Caco-2 (cell line): Measurements from ENCODE around the gene CD200. TPM values are rescaled to one million over a fixed set of nuclear protein-coding genes. Genes with fewer than 3 reads are reported as not detected.

Source experiments
- BruUV-seq: library from RNA; stranded (reverse); fragments of 400-500 nt; replicated peaks from 2 replicates; lab custom pipeline; 2021; lab: Mats Ljungman, UMichigan
- CTCF ChIA-PET: fragments of 300-600 bp; sonication (Branson Sonifier 250); formaldehyde crosslinking; loops from one replicate; lab custom pipeline; 2022; ENCODE audit warnings: antibody characterized with exemption; lab: Charles Lee
- POLR2A ChIA-PET: fragments of 300-600 bp; sonication (Branson Sonifier 250); formaldehyde crosslinking; loops from one replicate; lab custom pipeline; 2022; ENCODE audit warnings: antibody characterized with exemption; lab: Charles Lee
- DNase-seq, 2 experiments: peaks; one replicate each; pipeline versions ENCODE4 v3.0.0 to v3.0.0-alpha.2; 2020 to 2022
- H3K27me3 ChIP-seq: replicated peaks from 2 replicates; pipeline ENCODE4 v1.6.0; 2011; ENCODE audit warnings: low read length; ENCODE audit not compliant: control insufficient read depth, insufficient read depth
- H3K36me3 ChIP-seq: 2 replicates; pipeline ENCODE4 v1.5.1; 2011; ENCODE audit warnings: low read length; ENCODE audit not compliant: control insufficient read depth, insufficient read depth
- H3K4me1 ChIP-seq: fragments of 250-450 bp; sonication (Bioruptor Pico); 2 replicates; pipeline ENCODE4 v1.5.1; 2020; ENCODE audit warnings: mild to moderate bottlenecking
- H3K4me3 ChIP-seq: 2 replicates; pipeline ENCODE4 v1.5.1; 2011; ENCODE audit warnings: low read depth, mild to moderate bottlenecking, control low read depth, low read length
- H3K9me3 ChIP-seq: fragments of 250-450 bp; sonication (Bioruptor Pico); 2 replicates; pipeline ENCODE4 v1.5.1; 2020; ENCODE audit warnings: mild to moderate bottlenecking, moderate library complexity
- H3K27ac Mint-ChIP-seq: one replicate; pipeline ENCODE4 v1.8.0; 2022; ENCODE audit warnings: mixed read lengths; ENCODE audit not compliant: unreplicated experiment
- H3K27me3 Mint-ChIP-seq: one replicate; pipeline ENCODE4 v1.8.0; 2022; ENCODE audit warnings: mixed read lengths; ENCODE audit not compliant: insufficient read depth, unreplicated experiment
- H3K36me3 Mint-ChIP-seq: one replicate; pipeline ENCODE4 v1.8.0; 2022; ENCODE audit warnings: mild to moderate bottlenecking, mixed read lengths; ENCODE audit not compliant: insufficient read depth, unreplicated experiment
- H3K4me1 Mint-ChIP-seq: one replicate; pipeline ENCODE4 v1.8.0; 2022; ENCODE audit warnings: low read depth, mixed read lengths; ENCODE audit not compliant: unreplicated experiment
- H3K4me3 Mint-ChIP-seq: one replicate; pipeline ENCODE4 v1.8.0; 2022; ENCODE audit warnings: mild to moderate bottlenecking, moderate library complexity, mixed read lengths; ENCODE audit not compliant: unreplicated experiment
- H3K9me3 Mint-ChIP-seq: one replicate; pipeline ENCODE4 v1.8.0; 2022; ENCODE audit warnings: mixed read lengths; ENCODE audit not compliant: unreplicated experiment
- CTCF ChIP-seq, 2 experiments: fragments of 200-600 bp in 1 of 2; IDR thresholded peaks; 1 replicate in 1 of 2; 2 replicates in 1 of 2; pipeline versions ENCODE4 v1.5.1 to v1.8.0; 2011 to 2022; ENCODE audit warnings: antibody characterized with exemption in 1 of 2, control low read depth in 1 of 2, inconsistent platforms in 1 of 2, low read depth in 1 of 2, low read length in 1 of 2, mild to moderate bottlenecking in 1 of 2, moderate library complexity in 1 of 2; ENCODE audit not compliant: insufficient read depth in 1 of 2, severe bottlenecking in 1 of 2, unreplicated experiment in 1 of 2
- intact Hi-C: fragments of 100-400 bp; cut with micrococcal nuclease; formaldehyde crosslinking; loops from one replicate; pipeline ENCODE4 v1.10.0; 2022; ENCODE audit not compliant: unreplicated experiment
- total RNA-seq: library from RNA; stranded (reverse); gene quantifications from 2 replicates; pipeline ENCODE4 v1.2.3, GENCODE V29; 2022

Gene CD200
- total RNA-seq, 1 experiment from 2014 or later = 0.45 TPM

DNA sequence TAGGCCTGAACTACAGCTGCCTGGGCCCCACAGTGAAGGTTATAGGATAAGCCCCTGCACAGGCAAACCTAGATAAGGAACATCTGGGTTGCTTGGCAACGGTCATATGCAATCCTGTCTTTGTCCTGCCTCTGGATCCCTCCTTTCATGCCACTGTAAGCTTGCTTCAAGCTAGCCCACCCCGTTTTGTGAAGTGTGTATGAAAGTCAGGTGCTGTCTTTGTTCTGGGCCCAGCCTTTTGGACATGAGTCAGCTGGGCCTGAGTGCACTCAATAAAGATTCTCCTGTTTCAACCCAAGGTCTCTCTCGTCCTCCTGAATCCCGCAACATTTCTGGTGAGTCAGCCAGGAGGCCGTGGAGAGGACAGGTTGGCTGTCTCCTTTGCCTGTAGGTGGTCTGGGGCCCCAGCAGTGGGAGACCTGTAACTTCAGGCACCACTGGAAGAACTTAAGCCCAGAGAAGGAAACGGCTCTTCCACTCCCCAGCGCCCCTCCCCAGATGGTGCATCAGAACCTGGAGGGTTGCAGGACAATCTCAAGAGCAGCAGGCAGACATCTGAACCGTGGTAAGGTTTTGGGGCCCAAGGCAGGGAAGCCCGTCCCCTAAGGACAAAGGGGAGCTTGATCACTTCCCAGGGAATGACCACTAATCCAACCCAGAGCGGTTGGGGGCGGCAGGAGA, 30.7 kb upstream of the CD200 start:
- Mint-ChIP-seq H3K27ac (no peak overlapping the region), H3K36me3 (no peaks in the 10 kb centered on the region), H3K27me3 (no peaks in the 10 kb centered on the region), H3K4me1 (peaks cover 10% of the 10 kb centered on the region), H3K9me3 (no peaks in the 10 kb centered on the region), H3K4me3 (no peak overlapping the region)
- peaks cover 10% of the 10 kb centered on the region for H3K4me1 ChIP-seq
- ChIA-PET POLR2A (no interaction called here), CTCF (no interaction called here)
- 0 out of 2 replicates have a peak, but pooled peaks cover 3% of the 10 kb centered on the region for H3K9me3 ChIP-seq
- no peak for TF ChIP-seq CTCF (IDR thresholded peaks at IDR 0.05; ENCODE audit: insufficient read depth in 1 of 2, low read depth in 1 of 2, low read length in 1 of 2, severe bottlenecking in 1 of 2, unreplicated experiment in 1 of 2)
- peak in 1 of 2 experiments; percentile 28 for DNase-seq
- no peaks in the 10 kb centered on the region for H3K36me3 ChIP-seq
- intact Hi-C loops = no loop called here
- no peaks in the 10 kb centered on the region for H3K27me3 ChIP-seq
- no peak overlapping the region for H3K4me3 ChIP-seq
- BruUV-seq = no TSS peak

- ChIA-PET POLR2A (no interaction called here), CTCF (no interaction called here)
- Mint-ChIP-seq H3K4me1 (peaks cover 16% of the 10 kb centered on the region), H3K4me3 (no peak overlapping the region), H3K36me3 (no peaks in the 10 kb centered on the region), H3K9me3 (no peaks in the 10 kb centered on the region), H3K27ac (no peak overlapping the region), H3K27me3 (no peaks in the 10 kb centered on the region)
- H3K4me1 ChIP-seq = peaks cover 10% of the 10 kb centered on the region
- intact Hi-C loops = no loop called here
- DNase-seq = no peak
- no TSS peak for BruUV-seq
- H3K36me3 ChIP-seq = no peaks in the 10 kb centered on the region
- H3K4me3 ChIP-seq = no peak overlapping the region
- H3K27me3 ChIP-seq = no peaks in the 10 kb centered on the region
- H3K9me3 ChIP-seq = 0 out of 2 replicates have a peak, but pooled peaks cover 3% of the 10 kb centered on the region
- TF ChIP-seq CTCF (IDR thresholded peaks at IDR 0.05; ENCODE audit: insufficient read depth in 1 of 2, low read depth in 1 of 2, low read length in 1 of 2, severe bottlenecking in 1 of 2, unreplicated experiment in 1 of 2) = no peak
Measured at GRCh38 chr3:112302881-112303763, 29.8 kb upstream of the CD200 start.

GRCh38 chr3:112303764-112304325, 29.1 kb upstream of the CD200 start:
- H3K27ac Mint-ChIP-seq = no peak overlapping the region
- H3K27me3 Mint-ChIP-seq = no peaks in the 10 kb centered on the region
- no peaks in the 10 kb centered on the region for H3K36me3 ChIP-seq
- no TSS peak for BruUV-seq
- peaks cover 16% of the 10 kb centered on the region for H3K4me1 Mint-ChIP-seq
- H3K27me3 ChIP-seq = no peaks in the 10 kb centered on the region
- no peaks in the 10 kb centered on the region for H3K36me3 Mint-ChIP-seq
- CTCF ChIA-PET = no interaction called here
- H3K9me3 ChIP-seq = 0 out of 2 replicates have a peak, but pooled peaks cover 3% of the 10 kb centered on the region
- DNase-seq = no peak
- no peak for TF ChIP-seq CTCF (IDR thresholded peaks at IDR 0.05; ENCODE audit: insufficient read depth in 1 of 2, low read depth in 1 of 2, low read length in 1 of 2, severe bottlenecking in 1 of 2, unreplicated experiment in 1 of 2)
- peaks cover 10% of the 10 kb centered on the region for H3K4me1 ChIP-seq
- no peaks in the 10 kb centered on the region for H3K9me3 Mint-ChIP-seq
- no peak overlapping the region for H3K4me3 Mint-ChIP-seq
- no peak overlapping the region for H3K4me3 ChIP-seq
- POLR2A ChIA-PET = no interaction called here
- intact Hi-C loops = no loop called here
